GM18505 (cell line): ENCODE data around the gene NEMP1.

Source experiments
- ATAC-seq: cut with Tn5 transposase; IDR thresholded peaks from one replicate; pipeline ENCODE4 v1.9.1; 2021; ENCODE audit not compliant: unreplicated experiment
- POLR2A ChIP-seq: IDR thresholded peaks from 4 replicates; pipeline ENCODE4 v1.6.1; 2011; ENCODE audit warnings: borderline replicate concordance; ENCODE audit not compliant: insufficient read depth, insufficient read length; ENCODE audit errors: extremely low read depth

NEMP1 gene

DNA sequence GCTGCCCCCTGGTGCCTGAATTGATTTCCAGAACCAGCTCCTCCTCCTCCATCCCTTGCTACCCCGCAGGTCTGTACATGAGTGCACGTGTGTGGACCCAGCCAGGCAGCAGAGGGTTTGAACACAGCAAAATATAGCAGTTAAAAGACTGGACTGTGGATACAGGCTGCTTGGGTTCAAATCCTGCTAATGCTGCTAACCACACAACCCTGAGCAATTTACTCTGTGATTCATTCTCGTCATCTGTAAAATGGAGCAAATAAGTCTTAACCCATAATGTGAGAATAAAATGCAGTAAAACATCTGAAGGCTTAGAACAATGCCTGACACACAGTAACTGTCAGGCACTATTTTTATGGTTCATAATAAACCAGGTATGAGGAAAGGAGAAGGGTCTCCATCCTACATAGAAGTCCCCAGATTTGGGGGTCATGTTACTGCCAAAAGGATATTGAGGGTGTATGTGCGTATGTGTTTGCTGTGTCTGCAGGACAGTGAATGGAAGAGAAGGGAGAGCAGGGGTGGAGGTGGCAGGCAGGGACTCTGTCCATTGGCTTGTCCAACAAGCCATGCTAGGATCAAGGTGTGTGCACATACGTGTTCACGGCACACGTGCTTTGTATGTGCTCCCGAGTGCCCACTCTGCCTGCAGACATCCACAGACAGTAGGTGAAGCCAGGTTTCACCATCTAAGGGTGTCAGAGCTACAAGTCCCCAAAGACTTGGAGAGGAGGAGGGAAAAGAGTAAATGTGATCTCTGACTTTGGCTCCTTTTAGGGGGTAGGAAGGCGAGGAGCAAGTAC lies 34.1 kb upstream of the NEMP1 start:
- ATAC-seq: peak; percentile 51
- TF ChIP-seq POLR2A: no peak

DNA sequence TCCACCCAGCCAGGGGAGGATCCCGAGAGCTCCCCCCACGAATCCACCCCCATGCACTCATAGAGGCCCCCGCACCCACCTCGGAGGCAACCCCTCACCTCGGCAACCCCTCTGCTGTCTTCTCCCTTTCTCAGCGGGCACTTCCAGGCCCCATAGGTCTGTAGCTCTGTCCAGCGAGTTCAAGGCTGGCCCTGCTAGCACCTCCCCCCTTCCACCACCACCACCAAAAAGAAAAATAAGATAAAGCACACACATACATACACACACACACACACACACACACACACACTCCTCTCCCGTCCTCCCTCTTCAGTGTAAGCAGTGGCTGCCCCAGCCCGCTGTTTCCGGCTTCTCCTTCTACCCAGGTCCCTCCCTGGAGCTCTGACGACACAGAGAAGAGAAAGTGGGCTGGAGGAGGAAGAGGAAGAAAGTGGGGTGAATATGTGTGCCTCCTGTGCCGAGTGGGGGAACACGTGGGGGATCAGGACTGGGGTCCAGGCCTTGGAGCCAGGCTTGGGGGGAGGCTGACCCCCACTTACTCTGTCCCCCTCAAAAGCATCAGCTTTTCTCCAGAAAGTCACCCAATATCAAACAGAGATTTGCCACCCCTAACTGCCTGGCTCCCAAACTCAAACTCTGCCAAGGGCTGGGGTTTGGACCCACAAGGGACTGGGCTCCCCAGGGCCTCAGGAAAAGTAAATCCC lies 32.6 kb upstream of the NEMP1 start, which contains the start of gene STAT6:
STAT6 (minus strand) TSS at position 332 of the 704 bp plus-strand sequence. CDS start 3,084 bp downstream, outside the sequence.
- ATAC-seq: peak; percentile 39
- peak; percentile 75 for TF ChIP-seq POLR2A

DNA sequence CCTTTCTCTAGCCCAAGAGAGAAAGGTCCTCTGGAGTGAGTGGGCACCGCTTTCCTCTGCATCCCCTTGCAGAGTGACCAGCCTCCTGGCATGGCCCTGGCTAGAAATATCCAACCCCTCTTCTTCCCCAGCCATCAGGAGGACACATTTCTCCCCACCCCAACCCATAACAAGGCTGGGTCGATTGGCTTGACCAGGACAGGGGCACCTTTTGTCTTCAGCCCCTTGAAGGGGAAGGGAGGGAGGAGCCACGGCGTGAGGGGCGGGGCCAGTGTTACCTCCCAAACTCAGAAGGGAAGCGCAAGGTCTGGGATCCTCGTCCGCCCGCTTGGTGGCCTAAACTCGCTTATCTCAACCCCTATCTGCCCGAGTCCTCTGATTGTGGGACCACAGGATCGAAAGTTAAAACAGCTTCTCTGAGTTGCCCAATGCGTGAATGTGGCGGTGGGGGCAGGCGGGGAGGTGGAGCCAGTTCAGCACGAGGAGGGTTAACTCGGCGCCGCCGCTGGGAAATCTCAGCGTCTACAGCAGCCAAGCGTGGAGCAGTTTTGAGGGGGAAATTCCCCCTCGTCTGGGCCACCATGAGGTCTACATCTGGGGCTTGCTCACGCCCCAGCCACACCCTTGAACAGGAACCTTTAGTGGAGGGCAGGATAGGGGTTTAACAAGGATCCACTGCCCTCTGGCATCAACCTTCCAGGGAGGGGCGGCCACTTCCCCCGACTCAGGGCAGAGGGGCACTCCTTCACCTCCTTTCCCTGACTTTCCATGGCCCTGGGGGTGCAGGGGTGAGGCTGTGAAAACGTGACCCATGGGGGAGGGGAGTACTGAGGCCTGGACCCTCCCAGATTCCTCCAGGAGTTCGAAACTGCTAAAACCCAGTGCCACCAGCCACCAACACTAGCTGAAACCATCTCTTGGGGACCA lies 31.8 kb upstream of the NEMP1 start:
- peak; percentile 65 for TF ChIP-seq POLR2A
- ATAC-seq: peak; percentile 45

DNA sequence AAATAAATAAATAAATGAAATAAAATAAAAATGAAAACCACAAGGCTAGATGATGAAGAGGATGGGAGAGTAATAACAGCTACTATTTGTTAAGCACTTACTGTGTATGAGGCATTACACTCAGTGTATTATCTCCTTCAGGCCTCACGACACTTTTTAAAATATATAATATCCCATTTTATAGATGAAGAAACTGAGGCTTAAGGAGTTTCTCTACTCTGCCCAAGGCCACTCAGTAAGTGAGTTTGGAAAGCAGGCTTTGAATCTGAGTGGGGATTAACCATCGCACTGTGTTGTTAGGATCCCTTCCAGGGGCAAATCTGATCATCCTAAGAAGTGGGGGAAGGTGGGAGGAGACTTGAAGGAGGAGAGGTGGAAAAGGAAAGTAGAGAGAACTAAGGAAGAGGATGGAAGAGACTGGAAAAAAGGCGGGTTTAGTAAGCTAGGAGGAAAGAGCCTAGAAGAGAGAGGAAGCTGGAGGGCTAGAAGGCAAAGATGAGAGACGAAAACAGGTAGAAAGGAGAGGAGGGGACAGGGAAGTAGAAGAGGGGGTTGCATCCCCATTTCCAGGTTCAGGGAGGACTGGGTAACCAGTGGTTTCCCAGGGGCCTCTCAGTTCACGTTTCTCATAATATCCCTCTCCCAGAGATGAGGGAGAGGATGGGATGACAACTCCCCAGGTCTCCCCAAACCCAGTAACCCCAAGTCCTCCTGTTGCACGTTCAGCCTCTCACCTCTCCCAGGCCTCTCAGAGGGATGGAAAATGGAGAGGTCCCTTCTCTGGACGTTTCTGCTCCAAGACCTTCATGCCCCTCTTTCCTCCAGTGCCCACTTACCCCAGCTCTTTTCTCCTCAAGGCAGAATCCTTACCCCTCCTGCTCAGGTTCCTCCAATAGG lies 30.9 kb upstream of the NEMP1 start:
- ATAC-seq: no peak
- no peak for TF ChIP-seq POLR2A

DNA sequence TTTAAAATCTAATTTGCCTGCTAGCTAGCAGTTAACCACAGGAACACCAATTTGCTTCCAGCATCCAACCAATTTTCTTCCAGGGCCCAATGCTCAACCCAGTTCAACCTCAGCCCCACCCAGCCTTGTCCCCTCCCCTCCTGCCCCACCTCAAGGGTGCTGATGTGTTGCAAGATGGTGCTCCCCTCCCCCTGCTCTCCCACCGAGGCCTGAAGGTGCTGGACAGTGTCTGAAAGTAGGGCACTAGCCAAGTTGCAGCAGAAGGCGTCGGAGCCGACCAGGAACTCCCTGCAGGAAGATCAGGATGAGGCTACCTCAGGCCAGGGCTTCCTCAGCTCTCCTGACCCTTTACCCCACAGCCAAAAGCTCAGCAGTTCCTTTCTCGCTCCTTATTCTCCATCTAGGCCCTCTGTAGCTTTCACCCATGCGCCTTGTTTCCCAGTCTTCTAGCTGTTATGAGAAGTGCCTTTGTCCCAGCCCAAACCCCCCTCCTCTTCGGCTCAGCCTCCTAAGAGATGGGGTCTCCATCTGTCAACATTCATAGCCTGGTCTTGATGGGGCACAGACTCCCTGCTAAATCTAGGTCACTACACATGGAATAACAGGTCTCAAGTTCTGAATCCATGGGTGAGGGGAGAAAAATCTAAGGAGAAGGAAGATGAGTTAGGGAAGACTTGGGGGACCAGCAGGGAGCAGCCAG lies 29.0 kb upstream of the NEMP1 start:
- ATAC-seq: no peak
- TF ChIP-seq POLR2A: no peak

DNA sequence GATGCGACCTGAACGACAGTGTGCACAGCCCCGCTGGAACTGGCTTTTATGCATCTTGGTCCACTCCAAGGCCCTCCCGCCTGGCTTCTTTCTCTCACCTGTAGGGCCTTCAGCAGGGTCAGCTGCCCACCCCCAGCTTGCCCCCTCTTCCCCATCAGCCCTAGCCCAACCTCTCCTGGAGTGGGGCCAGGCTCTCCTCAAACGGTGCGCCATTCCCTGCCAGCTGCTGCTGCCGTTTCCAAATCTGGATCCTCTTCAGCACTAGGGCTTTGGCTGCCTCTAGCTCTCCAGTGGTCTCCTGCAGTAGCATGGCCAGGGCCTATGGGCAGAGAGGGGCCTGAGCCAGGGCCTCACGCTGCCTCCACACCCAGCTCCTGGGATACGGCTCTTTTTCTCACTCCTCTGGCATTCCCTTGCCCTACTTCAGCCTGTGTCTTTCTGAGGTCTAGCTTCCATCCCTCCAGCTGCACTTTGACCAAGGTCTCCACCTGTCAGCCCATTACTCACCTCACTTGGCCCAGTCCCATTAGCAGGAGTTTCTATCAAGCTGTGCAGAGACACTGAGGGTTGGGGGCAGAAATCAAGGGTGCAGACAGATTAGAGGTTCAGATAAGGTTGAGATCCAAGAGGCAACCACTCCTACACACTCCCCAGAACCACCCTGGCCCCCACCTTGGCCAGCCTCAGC lies 27.6 kb upstream of the NEMP1 start:
- no peak for ATAC-seq
- no peak for TF ChIP-seq POLR2A

DNA sequence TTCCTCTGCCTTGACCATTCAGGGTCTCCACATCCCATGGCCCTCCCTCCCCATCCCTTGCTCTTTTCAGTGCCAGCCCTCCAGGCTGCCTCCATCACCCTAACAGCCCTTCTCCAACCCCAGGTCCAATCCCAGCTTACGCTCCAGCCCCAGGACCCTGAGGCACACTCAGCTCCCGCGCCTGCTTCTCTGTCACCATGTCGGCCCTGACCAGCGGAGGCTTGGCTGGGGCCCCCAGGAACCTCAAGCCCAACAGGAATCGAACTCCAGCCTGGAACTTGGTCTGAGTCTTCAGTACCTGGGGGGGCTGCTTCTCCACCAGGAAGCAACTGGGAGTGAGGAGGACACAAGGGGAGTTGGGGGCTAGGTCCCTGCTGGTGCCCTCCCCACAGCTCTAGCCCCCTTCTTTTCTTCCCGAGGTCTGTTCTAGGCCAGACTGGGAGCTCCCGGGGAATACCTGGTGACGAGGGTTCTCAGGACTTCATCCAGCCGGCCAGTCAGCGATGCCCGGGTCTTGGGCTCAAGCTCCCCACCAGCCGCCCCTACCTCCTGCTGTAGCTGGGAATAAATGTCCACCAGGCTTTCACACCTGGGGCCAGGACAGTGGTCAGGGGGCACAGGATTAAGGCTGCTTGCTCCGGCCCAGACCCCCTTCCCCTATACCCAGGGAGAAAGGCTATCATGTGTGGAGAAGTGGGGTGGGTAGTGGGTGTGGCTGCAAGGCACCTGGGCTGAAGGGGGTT lies 26.6 kb upstream of the NEMP1 start:
- no peak for TF ChIP-seq POLR2A
- ATAC-seq: no peak

DNA sequence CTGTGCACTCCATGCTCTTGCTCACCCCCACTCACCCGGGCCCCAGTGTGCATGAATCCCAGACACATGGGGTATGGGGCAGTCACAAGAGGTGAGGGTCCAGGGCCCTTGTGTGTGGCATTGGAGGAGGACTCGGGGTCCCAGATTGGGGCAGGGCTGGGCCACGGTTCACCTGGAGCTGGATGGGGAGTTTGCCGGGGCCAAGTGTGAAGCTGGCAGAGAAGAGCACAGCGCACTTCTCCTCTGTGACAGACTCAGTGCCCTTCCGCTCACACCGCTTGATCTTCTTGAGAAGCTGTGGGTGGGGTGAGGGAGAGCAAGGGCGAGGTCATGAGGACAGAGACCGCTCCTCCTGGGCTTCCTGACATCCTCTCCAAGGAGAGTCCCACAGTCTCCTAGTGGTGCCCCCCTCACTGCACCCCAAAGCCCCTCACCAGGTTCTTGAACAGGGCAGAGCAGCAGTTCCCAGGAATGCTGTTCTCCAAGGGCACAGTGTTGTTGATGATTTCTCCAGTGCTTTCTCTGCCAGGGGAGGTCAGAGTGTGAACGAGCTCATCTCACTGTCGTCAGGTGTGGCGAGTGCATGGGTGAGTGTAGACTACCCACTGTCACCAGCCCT lies 25.8 kb upstream of the NEMP1 start:
- TF ChIP-seq POLR2A: peak; percentile 11
- ATAC-seq: no peak

DNA sequence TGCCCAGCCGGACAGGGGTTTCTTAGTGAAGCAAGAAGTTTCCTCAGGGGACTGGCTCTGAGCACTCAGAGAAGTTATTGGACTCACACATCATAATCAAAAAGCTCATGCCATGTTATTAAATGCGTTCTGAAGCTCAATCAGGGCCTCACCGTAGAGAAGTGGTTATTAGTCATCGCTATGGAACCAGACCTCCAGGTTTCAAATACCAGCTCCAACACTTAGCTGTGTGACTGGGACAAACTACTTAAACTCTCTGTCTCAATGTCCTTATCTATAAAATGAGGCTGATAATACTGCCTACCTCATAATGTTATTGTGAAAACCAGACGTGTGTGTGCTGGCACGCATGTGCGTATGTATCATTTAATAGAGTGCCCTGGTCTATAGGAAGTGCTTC lies 25.3 kb upstream of the NEMP1 start:
- TF ChIP-seq POLR2A: no peak
- ATAC-seq: no peak
